Measurements from ENCODE around the gene ARFGEF3.
"Not testable (repeated sequence)": the region's sequence is repeated elsewhere in the genome, so short reads cannot be mapped to it uniquely, and the experiment has no call there.

The ARFGEF3 gene

DNA sequence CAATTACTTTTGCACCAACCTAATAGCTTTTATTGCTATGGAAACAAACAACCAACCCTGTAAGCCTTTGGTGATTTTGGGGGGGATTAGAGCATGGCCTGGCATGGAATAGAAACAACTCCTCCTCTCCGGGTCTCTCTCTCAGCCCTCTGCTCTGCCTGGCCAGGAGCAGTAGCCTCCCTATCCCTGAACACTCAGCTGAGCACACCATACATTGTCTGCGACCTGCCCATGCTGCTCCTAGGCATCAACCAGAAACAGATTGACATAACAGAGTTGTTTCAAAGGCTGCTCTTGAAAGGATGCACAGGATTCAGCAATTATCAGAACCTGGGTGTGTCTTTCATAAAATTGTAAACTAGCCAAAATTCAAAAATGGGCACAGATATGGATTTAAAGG, 186.1 kb downstream of the ARFGEF3 start:
- DNase-seq (ENCODE audit: low read depth) = no peak

DNA sequence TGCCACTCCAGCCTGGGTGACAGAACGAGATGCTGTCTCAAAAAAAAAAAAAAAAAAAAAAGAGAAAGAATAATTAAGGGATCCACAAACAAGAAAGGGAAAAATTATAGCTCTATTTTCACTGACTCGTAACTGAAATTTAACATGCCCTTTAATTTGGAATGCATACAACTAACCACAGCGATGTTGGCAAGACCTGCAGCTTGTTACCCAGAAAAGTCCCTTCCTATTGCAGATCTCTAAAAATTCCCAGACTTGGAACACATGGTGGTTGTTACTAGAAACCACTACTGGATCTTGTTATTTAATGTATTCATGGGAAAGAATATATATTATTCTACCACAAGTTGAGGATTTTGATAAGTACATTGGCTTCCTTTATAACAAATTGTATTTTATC, 188.2 kb downstream of the ARFGEF3 start:
- no peak for DNase-seq (ENCODE audit: low read depth)

- DNase-seq (ENCODE audit: low read depth) = no peak
Observed at GRCh38 chr6:138357928-138358327, 196.2 kb downstream of the ARFGEF3 start.

DNA sequence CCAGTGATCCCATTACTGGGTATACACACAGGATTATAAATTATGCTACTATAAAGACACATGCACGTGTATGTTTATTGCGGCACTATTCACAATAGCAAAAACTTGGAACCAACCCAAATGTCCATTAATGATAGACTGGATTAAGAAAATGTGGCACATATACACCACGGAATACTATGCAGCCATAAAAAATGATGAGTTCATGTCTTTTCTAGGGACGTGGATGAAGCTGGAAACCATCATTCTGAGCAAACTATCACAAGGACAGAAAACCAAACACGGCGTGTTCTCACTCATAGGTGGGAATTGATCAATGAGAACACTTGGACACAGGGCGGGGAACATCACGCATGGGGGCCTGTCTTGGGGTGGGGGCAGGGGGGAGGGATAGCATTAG, 206.9 kb downstream of the ARFGEF3 start:
- DNase-seq (ENCODE audit: low read depth) = not testable (repeated sequence)

DNA sequence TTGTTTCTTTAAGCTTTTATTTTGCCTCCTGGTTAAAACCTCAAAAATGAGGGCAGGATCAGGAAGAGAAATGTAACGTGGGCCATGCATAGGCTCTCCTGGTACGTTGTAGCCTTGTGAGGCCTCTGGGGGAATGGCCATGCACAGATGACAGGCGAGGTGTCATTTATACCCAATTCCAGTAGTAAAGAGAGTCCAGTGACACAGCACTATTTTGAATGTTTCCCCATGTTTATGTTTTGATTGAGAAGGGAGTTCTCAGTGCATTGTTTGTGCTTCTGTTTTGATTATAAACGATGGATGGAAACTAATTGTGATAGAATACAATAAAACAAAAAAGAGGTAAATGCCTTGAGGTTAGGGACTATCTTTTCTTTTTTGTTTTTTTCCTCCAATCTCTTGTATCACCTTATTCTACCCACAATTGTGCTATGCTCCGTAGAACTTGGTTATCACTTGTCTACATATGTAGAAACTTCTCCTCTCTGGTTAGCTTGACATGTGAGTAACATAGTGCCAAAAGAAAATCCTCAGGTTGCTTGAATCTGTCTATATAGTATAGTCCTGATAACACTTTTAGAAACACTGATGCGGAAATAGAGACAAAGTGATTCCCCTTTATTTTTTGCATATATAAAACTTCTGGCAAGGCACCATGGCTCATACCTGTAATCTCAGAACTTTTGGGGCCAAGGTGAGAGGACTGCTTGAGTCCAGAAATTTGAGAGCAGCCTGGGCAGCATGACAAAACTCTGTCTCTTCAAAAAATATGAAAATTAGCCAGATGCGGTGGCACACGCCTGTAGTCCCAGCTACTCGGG, 209.1 kb downstream of the ARFGEF3 start:
- no peak for DNase-seq (ENCODE audit: low read depth)

DNA sequence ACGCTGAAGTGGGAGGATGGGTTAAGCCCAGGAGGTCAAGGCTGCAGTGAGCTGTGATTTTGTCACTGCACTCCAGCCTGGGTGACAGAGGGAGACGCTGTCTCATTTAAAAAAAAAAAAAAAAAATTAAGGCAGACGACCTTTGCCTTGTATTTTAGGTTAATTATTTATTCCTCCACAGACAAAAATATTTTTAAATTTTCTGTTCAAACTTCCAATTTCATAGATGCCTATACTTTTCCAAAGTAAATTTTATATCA, 209.6 kb downstream of the ARFGEF3 start:
- no peak for DNase-seq (ENCODE audit: low read depth)

DNA sequence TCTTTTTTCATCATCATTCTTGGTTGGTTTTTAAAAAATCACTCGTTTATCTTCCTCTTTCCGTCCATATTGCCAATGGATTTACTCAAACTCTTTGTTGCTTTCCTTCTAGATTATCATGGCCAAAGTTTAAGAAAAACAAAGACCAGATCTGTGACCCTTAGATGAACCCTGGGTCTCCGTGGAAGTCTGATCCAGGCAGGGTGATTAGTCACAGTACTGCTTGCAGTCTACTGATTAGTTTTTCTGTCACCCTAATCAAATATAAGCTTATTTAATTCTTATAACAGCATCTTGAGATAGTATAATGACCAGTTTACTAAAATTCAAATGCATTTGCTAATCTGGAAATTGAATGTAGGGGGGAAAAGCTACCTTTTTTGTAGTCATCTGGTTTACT, 210.0 kb downstream of the ARFGEF3 start:
- DNase-seq (ENCODE audit: low read depth) = no peak

- DNase-seq (ENCODE audit: low read depth) = no peak
Observed at GRCh38 chr6:138372711-138373463, 211.1 kb downstream of the ARFGEF3 start.

DNA sequence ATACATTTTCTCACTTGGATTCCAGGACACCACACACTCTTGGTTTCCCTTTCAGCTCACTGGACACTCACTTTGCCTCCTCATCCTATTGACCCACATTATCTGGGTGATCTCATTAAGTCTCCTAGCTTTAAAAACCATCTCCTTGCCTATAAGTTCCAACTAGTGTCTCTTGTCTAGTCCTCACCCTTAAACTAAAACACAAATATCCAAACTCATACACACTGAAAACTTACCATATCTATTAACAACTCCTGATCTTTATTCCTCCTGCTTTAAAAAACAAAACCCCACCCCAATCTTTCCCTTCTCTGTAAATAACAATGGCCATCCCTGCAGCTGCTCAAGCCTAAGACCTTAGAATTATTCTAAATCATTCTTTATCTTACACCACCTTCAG, 212.5 kb downstream of the ARFGEF3 start:
- DNase-seq (ENCODE audit: low read depth) = no peak

GRCh38 chr6:138374815-138375214, 213.1 kb downstream of the ARFGEF3 start:
- no peak for DNase-seq (ENCODE audit: low read depth)

- DNase-seq (ENCODE audit: low read depth) = no peak
Observed at GRCh38 chr6:138377042-138377441, 215.3 kb downstream of the ARFGEF3 start.

DNA sequence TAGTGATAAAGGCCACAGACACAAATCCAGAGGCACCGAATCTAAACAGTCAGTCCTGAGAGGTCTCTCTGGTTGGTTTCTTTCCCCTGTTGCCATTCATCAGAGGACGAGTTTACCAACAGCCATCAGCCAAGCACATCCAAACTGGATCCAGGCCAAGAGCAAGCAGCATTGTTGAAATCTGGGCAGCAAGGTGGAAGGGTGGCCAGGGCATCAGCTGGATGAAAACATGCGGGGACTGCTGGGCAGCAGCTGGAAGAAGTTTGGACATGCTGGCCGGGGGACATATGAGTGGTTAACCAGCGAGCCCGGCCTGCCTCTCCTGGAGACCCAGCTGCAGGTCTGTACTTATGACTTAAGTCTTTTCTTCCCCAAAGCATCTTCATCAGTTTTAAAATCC, 216.1 kb downstream of the ARFGEF3 start, which contains the start of gene SMIM28:
TSS of gene SMIM28 (plus strand) at position 62 of the 400 bp plus-strand sequence. CDS start at position 230, 168 bp downstream.
- DNase-seq (ENCODE audit: low read depth) = no peak

GRCh38 chr6:138378463-138378862, 216.7 kb downstream of the ARFGEF3 start:
- no peak for DNase-seq (ENCODE audit: low read depth)

DNA sequence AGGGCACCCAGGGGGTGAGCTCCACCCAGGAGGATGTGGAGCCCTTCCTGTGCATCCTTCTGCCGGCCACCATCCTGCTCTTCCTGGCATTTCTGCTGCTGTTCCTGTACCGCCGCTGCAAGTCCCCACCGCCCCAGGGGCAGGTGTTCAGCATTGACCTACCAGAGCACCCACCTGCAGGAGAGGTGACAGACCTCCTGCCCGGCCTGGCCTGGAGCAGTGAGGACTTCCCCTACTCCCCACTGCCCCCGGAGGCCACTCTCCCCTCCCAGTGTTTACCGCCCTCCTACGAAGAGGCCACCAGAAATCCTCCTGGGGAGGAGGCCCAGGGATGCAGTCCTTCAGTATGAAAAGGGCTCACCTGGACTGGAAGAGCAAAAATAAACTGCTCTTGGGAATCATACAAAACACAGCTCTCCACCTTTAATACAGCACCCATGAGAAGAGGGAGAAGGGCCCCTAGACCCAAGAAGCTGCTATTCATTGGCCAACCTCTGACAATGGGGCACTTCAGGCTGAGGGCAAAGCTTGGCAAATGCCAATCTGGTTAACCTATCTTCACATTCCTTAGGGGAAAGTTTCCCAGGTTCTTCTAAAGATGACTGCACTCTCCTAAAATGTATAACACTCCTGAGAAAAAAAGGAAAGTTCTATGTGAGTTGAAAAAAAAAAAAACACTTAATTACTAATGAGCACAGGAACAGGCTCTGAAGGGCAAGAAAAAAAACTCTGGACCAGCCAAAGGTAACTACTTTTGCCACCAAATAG, 220.9 kb downstream of the ARFGEF3 start:
- no peak for DNase-seq (ENCODE audit: low read depth)

- no peak for DNase-seq (ENCODE audit: low read depth)
Observed at GRCh38 chr6:138383776-138384175, 222.0 kb downstream of the ARFGEF3 start.

DNA sequence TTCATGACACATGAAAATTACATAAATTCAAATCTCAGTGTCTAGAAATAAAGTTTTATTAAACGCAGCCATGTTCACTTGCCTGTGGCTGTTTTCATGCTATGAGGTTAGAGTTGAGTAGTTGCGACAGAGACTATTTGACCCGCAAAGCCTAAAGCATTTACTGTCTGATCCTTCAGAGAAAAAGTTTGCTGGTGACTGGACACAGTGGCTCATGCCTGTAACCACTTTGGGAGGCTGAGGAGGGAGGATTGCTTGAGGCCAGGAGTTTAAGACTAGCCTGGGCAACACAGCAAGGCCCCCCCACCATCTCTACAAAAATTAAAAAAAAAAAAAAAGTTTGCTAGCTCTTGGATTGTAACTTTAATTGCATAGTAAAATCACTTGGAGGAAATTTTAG, 225.2 kb downstream of the ARFGEF3 start:
- no peak for DNase-seq (ENCODE audit: low read depth)

DNA sequence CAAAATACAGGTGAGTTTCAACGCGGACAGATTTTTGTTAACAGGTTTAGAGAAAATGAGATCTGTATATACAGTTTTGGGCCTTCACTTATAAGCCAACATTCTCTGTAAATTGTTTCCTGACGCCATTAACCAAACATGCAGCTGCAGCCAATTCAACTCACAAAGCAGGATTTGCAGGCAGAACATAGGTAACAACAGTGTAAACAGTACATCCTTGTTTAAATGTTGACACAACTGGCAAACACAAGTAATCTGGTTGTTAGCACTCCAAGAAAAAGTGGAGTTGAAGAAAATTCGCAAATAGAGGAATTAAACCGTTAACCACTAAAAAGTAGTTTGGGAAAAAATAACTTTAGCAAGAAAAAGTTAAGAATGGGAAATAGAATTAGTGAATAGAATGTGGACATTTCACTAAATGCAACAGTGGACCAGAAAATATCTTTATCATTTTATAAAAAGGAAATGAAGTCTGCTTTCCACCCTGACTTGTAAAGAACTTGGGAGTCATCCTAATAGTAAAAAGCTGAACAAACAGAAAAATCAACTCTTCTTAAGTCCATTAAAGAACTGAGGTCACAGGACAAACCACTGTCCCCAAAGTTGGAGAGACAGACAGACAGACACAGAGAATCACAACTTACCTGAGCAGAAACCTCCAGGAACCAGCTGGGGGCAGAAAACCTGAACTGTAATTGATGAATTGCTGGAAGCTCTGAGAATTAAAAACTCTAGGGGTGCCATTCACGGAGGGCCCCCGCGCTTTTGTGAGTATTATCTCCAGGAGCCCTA, 226.0 kb downstream of the ARFGEF3 start:
- DNase-seq (ENCODE audit: low read depth) = no peak

DNA sequence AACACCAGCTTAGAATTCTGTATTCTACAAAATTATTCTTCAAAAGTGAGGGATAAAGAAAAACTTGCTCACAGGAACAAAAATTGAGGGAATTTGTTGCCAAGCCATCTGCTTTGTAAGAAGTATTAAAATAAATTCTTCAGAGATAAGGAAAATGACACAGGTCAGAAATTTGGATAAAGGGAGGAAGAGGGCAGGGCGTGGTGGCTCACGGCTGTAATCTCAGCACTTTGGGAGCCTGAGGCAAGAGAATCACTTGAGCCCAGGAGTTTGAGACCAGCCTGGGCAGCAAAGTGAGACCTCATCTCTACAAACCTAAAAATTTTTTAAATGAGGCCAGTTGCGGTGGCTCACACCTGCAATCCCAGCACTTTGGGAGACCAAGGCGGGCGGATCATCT, 227.8 kb downstream of the ARFGEF3 start:
- no peak for DNase-seq (ENCODE audit: low read depth)
